Mesendoderm (in vitro differentiated cells): ENCODE data around the gene SNRNP48.

Source experiments
- DNase-seq: peaks from one replicate; pipeline ENCODE4 v3.0.0; 2013
- H2AK5ac ChIP-seq: 2 replicates; pipeline ENCODE4 v1.6.1; 2013; ENCODE audit warnings: low read length, inconsistent platforms
- H2BK120ac ChIP-seq: 2 replicates; pipeline ENCODE4 v1.6.1; 2013; ENCODE audit warnings: low read depth, mild to moderate bottlenecking, low read length, moderate library complexity, mixed read lengths
- H2BK15ac ChIP-seq: replicated peaks from 2 replicates; pipeline ENCODE4 v1.6.1; 2013; ENCODE audit warnings: low read depth, mild to moderate bottlenecking, moderate library complexity
- H2BK5ac ChIP-seq: 2 replicates; pipeline ENCODE4 v1.6.1; 2013; ENCODE audit warnings: low read length, inconsistent platforms
- H3K18ac ChIP-seq: 2 replicates; pipeline ENCODE4 v1.6.1; 2013; ENCODE audit warnings: mild to moderate bottlenecking, low read length, mixed read lengths
- H3K23ac ChIP-seq: one replicate; pipeline ENCODE4 v1.6.1; 2013; ENCODE audit warnings: low read length
- H3K27ac ChIP-seq: 2 replicates; pipeline ENCODE4 v1.5.1; 2013; ENCODE audit warnings: low read depth, mild to moderate bottlenecking, inconsistent platforms, low read length, moderate library complexity
- H3K27me3 ChIP-seq: 2 replicates; pipeline ENCODE4 v1.6.1; 2013; ENCODE audit warnings: low read length, control low read depth, mild to moderate bottlenecking, inconsistent platforms; ENCODE audit not compliant: insufficient read depth, poor library complexity
- H3K36me3 ChIP-seq: 2 replicates; pipeline ENCODE4 v1.6.1; 2013; ENCODE audit warnings: low read length, inconsistent platforms; ENCODE audit not compliant: control insufficient read depth, insufficient read depth
- H3K4ac ChIP-seq: one replicate; pipeline ENCODE4 v1.6.1; 2013; ENCODE audit warnings: low read depth, mild to moderate bottlenecking, low read length, moderate library complexity
- H3K4me1 ChIP-seq: 2 replicates; pipeline ENCODE4 v1.6.1; 2013; ENCODE audit warnings: low read depth, low read length, inconsistent platforms; ENCODE audit not compliant: control insufficient read depth
- H3K4me2 ChIP-seq: 2 replicates; pipeline ENCODE4 v1.6.1; 2013; ENCODE audit warnings: low read length
- H3K4me3 ChIP-seq: 2 replicates; pipeline ENCODE4 v1.5.1; 2013; ENCODE audit warnings: mild to moderate bottlenecking, low read length
- H3K56ac ChIP-seq: one replicate; pipeline ENCODE4 v1.6.1; 2013; ENCODE audit warnings: low read length
- H3K79me1 ChIP-seq: 2 replicates; pipeline ENCODE4 v1.6.1; 2013; ENCODE audit warnings: low read length, inconsistent platforms
- H3K79me2 ChIP-seq: 2 replicates; pipeline ENCODE4 v1.6.1; 2013; ENCODE audit warnings: mild to moderate bottlenecking, low read length; ENCODE audit not compliant: control insufficient read depth, insufficient read depth
- H3K9ac ChIP-seq: 2 replicates; pipeline ENCODE4 v1.6.1; 2013; ENCODE audit warnings: low read length, inconsistent platforms
- H4K5ac ChIP-seq: one replicate; pipeline ENCODE4 v1.6.1; 2013; ENCODE audit warnings: low read length
- H4K8ac ChIP-seq: one replicate; pipeline ENCODE4 v1.6.1; 2013; ENCODE audit warnings: low read depth, mild to moderate bottlenecking, control low read depth, low read length, moderate library complexity
- WGBS: extraction: QIAGEN DNeasy Blood & Tissue Kit; methylation state at CpG from one replicate; pipeline ENCODE4 v1.1.7; 2013; ENCODE audit warnings: low lambda C conversion rate, missing lambda C conversion rate; ENCODE audit not compliant: insufficient coverage; ENCODE audit errors: extremely low coverage; 5-methylcytosine and 5-hydroxymethylcytosine counted together

Gene SNRNP48

GRCh38 chr6:7561153-7561964, 28.6 kb upstream of the SNRNP48 start:
- Histone ChIP-seq H3K79me1 (no peaks in the 10 kb centered on the region), H3K79me2 (no peaks in the 10 kb centered on the region), H3K18ac (no peak overlapping the region), H2BK15ac (no peak overlapping the region), H3K56ac (no peak overlapping the region), H3K4me3 (no peak overlapping the region), H3K4ac (no peak overlapping the region), H2BK120ac (no peak overlapping the region), H3K27ac (no peak overlapping the region), H3K36me3 (peaks cover 1% of the 10 kb centered on the region), H3K27me3 (no peaks in the 10 kb centered on the region), H3K4me1 (no peaks in the 10 kb centered on the region), H2BK5ac (no peak overlapping the region), H3K9ac (no peak overlapping the region), H3K23ac (no peak overlapping the region), H4K8ac (no peak overlapping the region), H2AK5ac (no peak overlapping the region), H4K5ac (no peak overlapping the region), H3K4me2 (no peak overlapping the region)
- WGBS = no CpG with 5 or more reads among the region's 19 CpGs
- DNase-seq = peak; percentile 17

GRCh38 chr6:7562769-7563168, 27.2 kb upstream of the SNRNP48 start:
- Histone ChIP-seq H3K79me2 (no peaks in the 10 kb centered on the region), H3K36me3 (peaks cover 4% of the 10 kb centered on the region), H3K79me1 (no peaks in the 10 kb centered on the region), H3K4me2 (no peak overlapping the region), H3K4me1 (no peaks in the 10 kb centered on the region), H4K8ac (no peak overlapping the region), H2BK120ac (no peak overlapping the region), H4K5ac (no peak overlapping the region), H3K27ac (no peak overlapping the region), H3K27me3 (no peaks in the 10 kb centered on the region), H3K23ac (no peak overlapping the region), H2BK15ac (no peak overlapping the region), H3K56ac (no peak overlapping the region), H2BK5ac (no peak overlapping the region), H2AK5ac (no peak overlapping the region), H3K18ac (no peak overlapping the region), H3K4me3 (no peak overlapping the region), H3K4ac (no peak overlapping the region), H3K9ac (no peak overlapping the region)
- WGBS = no CpG with 5 or more reads among the region's 4 CpGs
- no peak for DNase-seq

- no peak overlapping the region for H3K9ac ChIP-seq
- H3K4me2 ChIP-seq = no peak overlapping the region
- H3K4me3 ChIP-seq = no peak overlapping the region
- no peaks in the 10 kb centered on the region for H3K79me2 ChIP-seq
- no peaks in the 10 kb centered on the region for H3K27me3 ChIP-seq
- H2BK15ac ChIP-seq = no peak overlapping the region
- H3K79me1 ChIP-seq = no peaks in the 10 kb centered on the region
- H3K4ac ChIP-seq = no peak overlapping the region
- no peak overlapping the region for H2BK120ac ChIP-seq
- peaks cover 8% of the 10 kb centered on the region for H3K36me3 ChIP-seq
- H3K56ac ChIP-seq = no peak overlapping the region
- no peaks in the 10 kb centered on the region for H3K4me1 ChIP-seq
- no peak overlapping the region for H3K27ac ChIP-seq
- no peak overlapping the region for H2AK5ac ChIP-seq
- H4K8ac ChIP-seq = no peak overlapping the region
- no peak overlapping the region for H3K18ac ChIP-seq
- no peak for DNase-seq
- no peak overlapping the region for H2BK5ac ChIP-seq
- no CpG with 5 or more reads among the region's 2 CpGs for WGBS
- no peak overlapping the region for H3K23ac ChIP-seq
- H4K5ac ChIP-seq = no peak overlapping the region
These were observed 23.9 kb upstream of the SNRNP48 start for GRCh38 chr6:7566107-7566506.

- Histone ChIP-seq H3K36me3 (peaks cover 8% of the 10 kb centered on the region), H3K4me1 (no peaks in the 10 kb centered on the region), H3K79me2 (no peaks in the 10 kb centered on the region), H4K5ac (no peak overlapping the region), H3K4ac (no peak overlapping the region), H3K79me1 (no peaks in the 10 kb centered on the region), H3K23ac (no peak overlapping the region), H3K9ac (no peak overlapping the region), H2BK120ac (no peak overlapping the region), H2BK5ac (no peak overlapping the region), H3K56ac (no peak overlapping the region), H3K27me3 (no peaks in the 10 kb centered on the region), H2AK5ac (no peak overlapping the region), H3K4me3 (no peak overlapping the region), H2BK15ac (no peak overlapping the region), H3K27ac (no peak overlapping the region), H4K8ac (no peak overlapping the region), H3K18ac (no peak overlapping the region), H3K4me2 (no peak overlapping the region)
- peak; percentile 21 for DNase-seq
- no CpG with 5 or more reads among the region's 4 CpGs for WGBS
These were observed 23.3 kb upstream of the SNRNP48 start for GRCh38 chr6:7566617-7567173.

GRCh38 chr6:7568021-7568420, 22.0 kb upstream of the SNRNP48 start:
- Histone ChIP-seq H3K56ac (no peak overlapping the region), H2AK5ac (no peak overlapping the region), H2BK5ac (no peak overlapping the region), H3K4me1 (no peaks in the 10 kb centered on the region), H3K18ac (no peak overlapping the region), H4K8ac (no peak overlapping the region), H3K23ac (no peak overlapping the region), H3K9ac (no peak overlapping the region), H3K79me1 (no peaks in the 10 kb centered on the region), H3K4ac (no peak overlapping the region), H3K27ac (no peak overlapping the region), H4K5ac (no peak overlapping the region), H3K4me3 (no peak overlapping the region), H3K79me2 (no peaks in the 10 kb centered on the region), H2BK15ac (no peak overlapping the region), H2BK120ac (no peak overlapping the region), H3K4me2 (no peak overlapping the region), H3K27me3 (no peaks in the 10 kb centered on the region), H3K36me3 (peaks cover 9% of the 10 kb centered on the region)
- no peak for DNase-seq
- no CpG with 5 or more reads among the region's 3 CpGs for WGBS
